ENCODE data around the gene TRIM16.
"Not testable (repeated sequence)": the region's sequence is repeated elsewhere in the genome, so short reads cannot be mapped to it uniquely, and the experiment has no call there.

TRIM16 gene

DNA sequence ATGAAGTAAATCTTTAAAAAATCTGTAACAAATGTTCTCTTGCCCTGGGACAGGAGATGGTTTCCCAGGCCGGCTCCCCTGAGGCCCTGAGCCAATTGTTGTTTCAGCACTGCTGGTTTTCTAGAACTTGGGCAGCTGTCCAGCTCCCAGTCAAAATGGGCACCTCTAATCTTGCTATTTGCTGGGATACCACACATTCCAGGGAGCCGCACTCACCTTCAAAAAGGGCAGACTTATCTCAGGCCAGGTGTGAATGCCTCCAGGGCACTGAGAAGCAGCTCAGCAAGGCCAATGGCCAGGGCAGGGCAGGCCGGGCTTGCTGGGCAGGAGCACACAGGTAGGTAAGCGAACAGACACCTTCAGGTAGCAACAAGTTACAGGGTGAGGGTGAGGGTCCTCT, 24.4 kb downstream of the TRIM16 start:
- Mint-ChIP-seq H3K36me3 (ENCODE audit: low read depth) (peaks cover 21% of the 10 kb centered on the region), H3K9me3 (no peaks in the 10 kb centered on the region), H3K4me3 (no peak overlapping the region), H3K27me3 (ENCODE audit: low read depth) (no peaks in the 10 kb centered on the region), H3K4me1 (peaks cover 48% of the 10 kb centered on the region), H3K27ac (peak overlapping the region; percentile 48 to 93 (median 87))
- TF ChIP-seq, protein P1, sequence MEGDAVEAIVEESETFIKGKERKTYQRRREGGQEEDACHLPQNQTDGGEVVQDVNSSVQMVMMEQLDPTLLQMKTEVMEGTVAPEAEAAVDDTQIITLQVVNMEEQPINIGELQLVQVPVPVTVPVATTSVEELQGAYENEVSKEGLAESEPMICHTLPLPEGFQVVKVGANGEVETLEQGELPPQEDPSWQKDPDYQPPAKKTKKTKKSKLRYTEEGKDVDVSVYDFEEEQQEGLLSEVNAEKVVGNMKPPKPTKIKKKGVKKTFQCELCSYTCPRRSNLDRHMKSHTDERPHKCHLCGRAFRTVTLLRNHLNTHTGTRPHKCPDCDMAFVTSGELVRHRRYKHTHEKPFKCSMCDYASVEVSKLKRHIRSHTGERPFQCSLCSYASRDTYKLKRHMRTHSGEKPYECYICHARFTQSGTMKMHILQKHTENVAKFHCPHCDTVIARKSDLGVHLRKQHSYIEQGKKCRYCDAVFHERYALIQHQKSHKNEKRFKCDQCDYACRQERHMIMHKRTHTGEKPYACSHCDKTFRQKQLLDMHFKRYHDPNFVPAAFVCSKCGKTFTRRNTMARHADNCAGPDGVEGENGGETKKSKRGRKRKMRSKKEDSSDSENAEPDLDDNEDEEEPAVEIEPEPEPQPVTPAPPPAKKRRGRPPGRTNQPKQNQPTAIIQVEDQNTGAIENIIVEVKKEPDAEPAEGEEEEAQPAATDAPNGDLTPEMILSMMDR (IDR thresholded peaks at IDR 0.05; ENCODE audit: unreplicated experiment in 3 of 3): no peak

GRCh38 chr17:15659236-15659635, 24.9 kb downstream of the TRIM16 start:
- Mint-ChIP-seq H3K27ac (peak overlapping the region; percentile 48 to 93 (median 87)), H3K9me3 (no peaks in the 10 kb centered on the region), H3K36me3 (ENCODE audit: low read depth) (peaks cover 18% of the 10 kb centered on the region), H3K27me3 (ENCODE audit: low read depth) (no peaks in the 10 kb centered on the region), H3K4me3 (no peak overlapping the region), H3K4me1 (peaks cover 52% of the 10 kb centered on the region)
- TF ChIP-seq, protein P1 (IDR thresholded peaks at IDR 0.05; ENCODE audit: unreplicated experiment in 3 of 3): no peak

DNA sequence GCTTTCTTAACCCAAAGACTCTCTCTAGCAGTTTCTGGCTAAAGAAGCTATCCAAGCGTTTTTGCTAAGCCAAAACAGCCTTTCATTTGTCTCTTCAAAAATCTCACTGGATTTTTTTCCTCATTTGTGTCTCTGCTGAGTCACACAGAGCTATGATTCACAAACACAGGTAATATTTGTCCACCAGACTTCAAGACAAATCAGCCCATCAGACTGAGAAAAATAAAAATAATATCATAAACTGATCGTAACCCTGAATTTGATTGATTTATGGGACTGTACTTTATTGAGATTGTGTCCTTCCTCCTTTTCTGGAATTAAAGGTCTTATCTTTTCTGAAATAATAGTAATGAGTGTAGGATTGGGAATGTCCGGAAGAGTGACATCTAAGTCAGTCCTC, 25.8 kb downstream of the TRIM16 start:
- TF ChIP-seq, protein P1 (IDR thresholded peaks at IDR 0.05; ENCODE audit: unreplicated experiment in 3 of 3): no peak
- no peaks in the 10 kb centered on the region for H3K27me3 Mint-ChIP-seq (ENCODE audit: low read depth)
- H3K4me1 Mint-ChIP-seq: peaks cover 60% of the 10 kb centered on the region
- no peak overlapping the region for H3K4me3 Mint-ChIP-seq
- H3K9me3 Mint-ChIP-seq: no peaks in the 10 kb centered on the region
- peaks cover 11% of the 10 kb centered on the region for H3K36me3 Mint-ChIP-seq (ENCODE audit: low read depth)
- no peak overlapping the region for H3K27ac Mint-ChIP-seq

DNA sequence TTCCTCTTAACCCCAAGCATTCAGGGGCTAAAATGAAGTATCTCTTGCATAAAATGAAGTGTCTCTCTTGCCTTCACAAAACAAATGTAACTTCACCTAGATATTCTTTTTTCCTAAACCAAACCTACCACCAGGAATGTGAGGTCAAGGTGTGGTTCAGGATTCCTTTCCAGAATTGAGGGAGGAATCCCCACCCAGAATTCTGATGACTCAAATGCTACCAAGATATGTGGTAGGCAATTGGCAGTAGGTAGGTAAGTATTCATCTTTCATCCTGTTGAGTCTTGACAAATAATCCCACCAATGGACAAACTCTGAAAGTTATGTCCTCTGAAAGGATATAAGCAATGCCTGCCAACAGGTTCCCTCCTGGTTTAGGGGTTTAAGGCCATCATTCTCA, 26.2 kb downstream of the TRIM16 start:
- Mint-ChIP-seq H3K4me1 (peaks cover 60% of the 10 kb centered on the region), H3K27me3 (ENCODE audit: low read depth) (no peaks in the 10 kb centered on the region), H3K9me3 (no peaks in the 10 kb centered on the region), H3K36me3 (ENCODE audit: low read depth) (peaks cover 11% of the 10 kb centered on the region), H3K27ac (peak overlapping the region in 1 of 3 experiments; percentile 23), H3K4me3 (no peak overlapping the region)
- TF ChIP-seq, protein P1 (IDR thresholded peaks at IDR 0.05; ENCODE audit: unreplicated experiment in 3 of 3): no peak

DNA sequence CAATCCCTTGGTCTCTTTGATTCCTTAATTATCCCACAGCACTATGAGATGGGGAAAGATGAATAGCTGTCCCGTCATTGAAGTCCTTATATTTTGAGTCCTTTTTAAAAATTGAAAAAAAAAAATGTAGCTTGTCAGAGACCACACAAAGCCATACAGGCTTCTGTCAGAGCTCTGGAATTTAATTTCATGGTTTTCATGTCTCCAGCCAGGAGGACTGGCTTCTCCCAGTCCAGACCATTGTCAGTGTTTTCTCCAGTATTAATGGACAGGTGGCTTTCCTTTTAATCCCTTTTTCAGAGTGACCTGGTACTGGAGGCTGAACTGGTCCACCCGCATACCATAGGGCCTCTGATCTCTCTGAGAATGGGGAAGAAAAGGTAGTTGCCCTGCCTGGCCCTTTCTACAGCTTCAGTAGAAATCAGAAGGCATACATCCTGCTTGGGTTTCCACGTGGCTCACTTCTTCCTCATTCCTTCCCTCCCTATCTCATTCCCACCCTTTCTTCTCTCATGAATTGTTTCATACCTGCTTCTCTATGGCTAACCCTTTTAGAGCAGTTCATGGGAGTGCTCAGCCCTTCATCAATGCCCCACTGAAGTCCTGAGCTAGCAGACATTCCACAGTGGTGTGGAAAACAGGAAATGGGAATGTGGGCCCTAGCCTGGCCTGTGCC, 29.1 kb downstream of the TRIM16 start:
- Mint-ChIP-seq H3K27ac (peak overlapping the region; percentile 95 to 96 (median 96)), H3K9me3 (no peaks in the 10 kb centered on the region), H3K4me1 (peaks cover 71% of the 10 kb centered on the region), H3K27me3 (ENCODE audit: low read depth) (no peaks in the 10 kb centered on the region), H3K4me3 (peak overlapping the region in 1 of 3 experiments; percentile 68), H3K36me3 (ENCODE audit: low read depth) (peaks cover 5% of the 10 kb centered on the region)
- TF ChIP-seq, protein P1 (IDR thresholded peaks at IDR 0.05; ENCODE audit: unreplicated experiment in 3 of 3): no peak

- H3K27ac Mint-ChIP-seq: peak overlapping the region; percentile 95 to 96 (median 96)
- H3K36me3 Mint-ChIP-seq (ENCODE audit: low read depth); H3K9me3 Mint-ChIP-seq; H3K27me3 Mint-ChIP-seq (ENCODE audit: low read depth): not testable (repeated sequence)
- peaks cover 72% of the 10 kb centered on the region for H3K4me1 Mint-ChIP-seq
- H3K4me3 Mint-ChIP-seq: peak overlapping the region; percentile 1 to 68 (median 11)
Observed at GRCh38 chr17:15654401-15654800, 29.7 kb downstream of the TRIM16 start.

Data from nephron (organoid).